Liver (tissue), 3 donors: Measurements from ENCODE around the gene GCNT1.
"Not testable (repeated sequence)": the region's sequence is repeated elsewhere in the genome, so short reads cannot be mapped to it uniquely, and the experiment has no call there.

Experiments
- CTCF ChIP-seq: fragments of 150-350 bp; IDR thresholded peaks from 2 replicates; pipeline ENCODE4 v1.5.1; 2017; ENCODE audit warnings: improper control_type of control experiment, low read depth, low read length; ENCODE audit not compliant: missing input control
- EGR1 ChIP-seq, 2 donors: IDR thresholded peaks; 2 replicates each; pipeline ENCODE4 v1.6.1; 2016 to 2018; ENCODE audit warnings: antibody characterized with exemption in 2 of 2, low read depth in 2 of 2
- JUND ChIP-seq, 2 donors: IDR thresholded peaks; 2 replicates each; pipeline ENCODE4 v1.6.1; 2016; ENCODE audit warnings: antibody characterized with exemption in 2 of 2
- RAD21 ChIP-seq, 2 donors: IDR thresholded peaks; 2 replicates each; pipeline ENCODE4 v1.6.1; 2016; ENCODE audit warnings: antibody characterized with exemption in 2 of 2, mild to moderate bottlenecking in 2 of 2
- RXRA ChIP-seq, 2 donors: IDR thresholded peaks; 2 replicates each; pipeline ENCODE4 v1.6.1; 2017 to 2018; ENCODE audit warnings: antibody characterized with exemption in 2 of 2, mild to moderate bottlenecking in 1 of 2
- TAF1 ChIP-seq: conservative IDR thresholded peaks from 2 replicates; pipeline ENCODE4 v1.6.1; 2016; ENCODE audit warnings: antibody characterized with exemption, mild to moderate bottlenecking
- YY1 ChIP-seq: IDR thresholded peaks from 2 replicates; pipeline ENCODE4 v1.6.1; 2016; ENCODE audit warnings: antibody characterized with exemption, mild to moderate bottlenecking
- ZBTB33 ChIP-seq: IDR thresholded peaks from 2 replicates; pipeline ENCODE4 v1.6.1; 2016; ENCODE audit warnings: antibody characterized with exemption
- TF ChIP-seq, protein P1 (sequence below): IDR thresholded peaks from 2 replicates; pipeline ENCODE4 v1.6.1; 2016; ENCODE audit warnings: antibody characterized with exemption
- donor health status: healthy.
- donor health status: healthy.

DNA sequence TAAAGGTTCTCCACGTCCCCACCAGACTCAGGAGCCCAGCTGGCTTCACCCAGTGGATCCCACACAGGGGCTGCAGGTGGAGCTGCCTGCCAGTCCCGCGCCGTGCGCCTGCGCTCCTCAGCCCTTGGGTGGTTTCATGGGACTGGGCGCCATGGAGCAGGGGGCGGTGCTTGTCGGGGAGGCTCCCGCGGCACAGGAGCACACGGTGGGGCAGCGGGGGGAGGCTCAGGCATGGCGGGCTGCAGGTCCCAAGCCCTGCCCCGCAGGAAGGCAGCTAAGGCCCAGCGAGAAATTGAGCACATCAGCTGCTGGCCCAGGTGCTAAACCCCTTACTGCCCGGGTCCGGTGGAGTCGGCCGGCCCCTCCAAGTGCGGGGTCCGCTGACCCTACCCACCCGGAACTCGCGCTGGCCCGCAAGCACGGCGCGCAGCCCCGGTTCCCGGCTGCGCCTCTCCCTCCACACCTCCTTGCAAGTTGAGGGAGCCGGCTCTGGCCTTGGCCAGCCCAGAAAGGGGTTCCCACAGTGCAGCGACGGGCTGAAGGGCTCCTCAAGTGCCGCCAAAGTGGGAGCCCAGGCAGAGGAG lies 64.7 kb downstream of the GCNT1 start:
- TF ChIP-seq CTCF; JUND (IDR thresholded peaks at IDR 0.05); RAD21 (IDR thresholded peaks at IDR 0.05); RXRA (IDR thresholded peaks at IDR 0.05); ZBTB33; YY1; TAF1; EGR1 (IDR thresholded peaks at IDR 0.05; ENCODE audit: low read depth in 2 of 2): not testable (repeated sequence)
- TF ChIP-seq, protein P1, sequence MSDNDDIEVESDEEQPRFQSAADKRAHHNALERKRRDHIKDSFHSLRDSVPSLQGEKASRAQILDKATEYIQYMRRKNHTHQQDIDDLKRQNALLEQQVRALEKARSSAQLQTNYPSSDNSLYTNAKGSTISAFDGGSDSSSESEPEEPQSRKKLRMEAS: not testable (repeated sequence)
